Stimulated activated CD4-positive, alpha-beta T cell treated with anti-CD3 and anti-CD28 coated beads, Interleukin-2, amount 100 ng/mL, for 4 hours (primary cell): ENCODE measurements around the gene KIAA0232.
"Not testable (repeated sequence)": the region's sequence is repeated elsewhere in the genome, so short reads cannot be mapped to it uniquely, and the experiment has no call there.

Experiments
- DNase-seq: peaks from one replicate; pipeline ENCODE4 v3.0.0-alpha.2; 2020; ENCODE audit warnings: low read depth

Gene KIAA0232

GRCh38 chr4:6900956-6901355 is 118.4 kb downstream of the KIAA0232 start:
- no peak for DNase-seq

- DNase-seq: no peak
Measured at GRCh38 chr4:6901669-6902317, 119.3 kb downstream of the KIAA0232 start.

- no peak for DNase-seq
Measured at GRCh38 chr4:6902318-6903042, 120.0 kb downstream of the KIAA0232 start.

- DNase-seq: no peak
Measured at GRCh38 chr4:6905516-6906445, 123.3 kb downstream of the KIAA0232 start.

GRCh38 chr4:6906486-6906885 is 124.0 kb downstream of the KIAA0232 start:
- not testable (repeated sequence) for DNase-seq

GRCh38 chr4:6907658-6908191 is 125.2 kb downstream of the KIAA0232 start:
- DNase-seq: no peak

GRCh38 chr4:6908432-6909112 is 126.0 kb downstream of the KIAA0232 start:
- DNase-seq: no peak

GRCh38 chr4:6909113-6909969 is 126.8 kb downstream of the KIAA0232 start, which contains the start of gene TBC1D14:
Gene TBC1D14, plus strand, starts transcription at chr4:6909826. Its CDS starts 13,564 bp downstream, at chr4:6923390.
- DNase-seq: peak; percentile 79

GRCh38 chr4:6909970-6910339 is 127.4 kb downstream of the KIAA0232 start:
- peak; percentile 26 for DNase-seq

GRCh38 chr4:6910340-6910959 is 127.9 kb downstream of the KIAA0232 start:
- no peak for DNase-seq

- no peak for DNase-seq
Measured at GRCh38 chr4:6910960-6911874, 128.7 kb downstream of the KIAA0232 start.

GRCh38 chr4:6911917-6912316 is 129.4 kb downstream of the KIAA0232 start:
- not testable (repeated sequence) for DNase-seq

GRCh38 chr4:6912441-6912840 is 129.9 kb downstream of the KIAA0232 start:
- no peak for DNase-seq

GRCh38 chr4:6913350-6913905 is 130.9 kb downstream of the KIAA0232 start:
- DNase-seq: no peak

- DNase-seq: no peak
Measured at GRCh38 chr4:6914448-6914847, 131.9 kb downstream of the KIAA0232 start.

GRCh38 chr4:6915041-6916005 is 132.8 kb downstream of the KIAA0232 start:
- DNase-seq: no peak

GRCh38 chr4:6916069-6916586 is 133.6 kb downstream of the KIAA0232 start:
- no peak for DNase-seq
